ENCODE results near the gene TMEM53. TPM values are rescaled to one million over a fixed set of nuclear protein-coding genes. Genes with fewer than 3 reads are reported as not detected.
A peak's percentile ranks its signal among the peaks of the same experiment; 100 is the strongest.

TMEM53 gene
- total RNA-seq, 2 donors from 2014 or later: 10.2 to 10.8 TPM

DNA sequence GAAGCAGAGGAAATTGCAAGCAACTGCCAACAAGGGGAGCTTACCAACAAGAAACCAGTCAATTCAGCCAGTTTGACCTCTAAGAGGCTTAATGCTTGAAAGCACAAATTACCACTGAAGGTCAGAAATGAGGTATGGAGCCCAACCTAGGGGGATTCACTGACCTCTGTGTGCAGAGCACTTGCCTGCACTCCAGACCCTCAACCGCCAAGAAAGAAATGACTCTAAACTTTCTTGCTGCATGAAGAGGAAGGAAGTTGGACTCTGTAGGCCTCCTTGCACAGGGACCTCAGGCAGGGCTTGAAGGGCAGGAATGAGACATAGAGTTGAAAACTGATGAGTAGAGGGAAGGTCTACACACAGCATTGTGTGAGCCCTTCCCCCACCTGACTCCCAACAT lies 10.2 kb upstream of the TMEM53 start:
- H3K9me3 Mint-ChIP-seq: peaks cover 2% of the 10 kb centered on the region
- no peaks in the 10 kb centered on the region for H3K27me3 Mint-ChIP-seq (ENCODE audit: insufficient read depth)
- Histone ChIP-seq H3K27me3 (ENCODE audit: control insufficient read depth, insufficient read depth, low read length, poor library complexity, severe bottlenecking) (no peaks in the 10 kb centered on the region), H3K4me1 (ENCODE audit: control insufficient read depth, insufficient read depth, low read length) (no peaks in the 10 kb centered on the region), H3K27ac (ENCODE audit: low read depth, low read length) (no peak overlapping the region), H3K9ac (ENCODE audit: extremely low read depth, low read length, poor library complexity, severe bottlenecking) (no peak overlapping the region), H3K9me3 (ENCODE audit: control insufficient read depth, low read length) (no peaks in the 10 kb centered on the region), H3K36me3 (ENCODE audit: control insufficient read depth, insufficient read depth, low read length) (no peaks in the 10 kb centered on the region), H3K4me3 (ENCODE audit: low read length) (no peak overlapping the region)
- DNase-seq: no peak
- no peak overlapping the region for H3K4me3 Mint-ChIP-seq
- 100% methylated on average over 1 of the region's 1 CpG; no CpG with 5 or more reads in 1 of the 2 experiments for WGBS, 2 experiments (ENCODE audit: insufficient coverage in 1 of 2, insufficient read length in 1 of 2)
- no peak overlapping the region for H3K27ac Mint-ChIP-seq
- peaks cover 13% of the 10 kb centered on the region for H3K36me3 Mint-ChIP-seq (ENCODE audit: low read depth)
- peaks cover 13% of the 10 kb centered on the region for H3K4me1 Mint-ChIP-seq
- TF ChIP-seq, protein P1, sequence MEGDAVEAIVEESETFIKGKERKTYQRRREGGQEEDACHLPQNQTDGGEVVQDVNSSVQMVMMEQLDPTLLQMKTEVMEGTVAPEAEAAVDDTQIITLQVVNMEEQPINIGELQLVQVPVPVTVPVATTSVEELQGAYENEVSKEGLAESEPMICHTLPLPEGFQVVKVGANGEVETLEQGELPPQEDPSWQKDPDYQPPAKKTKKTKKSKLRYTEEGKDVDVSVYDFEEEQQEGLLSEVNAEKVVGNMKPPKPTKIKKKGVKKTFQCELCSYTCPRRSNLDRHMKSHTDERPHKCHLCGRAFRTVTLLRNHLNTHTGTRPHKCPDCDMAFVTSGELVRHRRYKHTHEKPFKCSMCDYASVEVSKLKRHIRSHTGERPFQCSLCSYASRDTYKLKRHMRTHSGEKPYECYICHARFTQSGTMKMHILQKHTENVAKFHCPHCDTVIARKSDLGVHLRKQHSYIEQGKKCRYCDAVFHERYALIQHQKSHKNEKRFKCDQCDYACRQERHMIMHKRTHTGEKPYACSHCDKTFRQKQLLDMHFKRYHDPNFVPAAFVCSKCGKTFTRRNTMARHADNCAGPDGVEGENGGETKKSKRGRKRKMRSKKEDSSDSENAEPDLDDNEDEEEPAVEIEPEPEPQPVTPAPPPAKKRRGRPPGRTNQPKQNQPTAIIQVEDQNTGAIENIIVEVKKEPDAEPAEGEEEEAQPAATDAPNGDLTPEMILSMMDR (conservative IDR thresholded peaks at IDR 0.05): no peak

DNA sequence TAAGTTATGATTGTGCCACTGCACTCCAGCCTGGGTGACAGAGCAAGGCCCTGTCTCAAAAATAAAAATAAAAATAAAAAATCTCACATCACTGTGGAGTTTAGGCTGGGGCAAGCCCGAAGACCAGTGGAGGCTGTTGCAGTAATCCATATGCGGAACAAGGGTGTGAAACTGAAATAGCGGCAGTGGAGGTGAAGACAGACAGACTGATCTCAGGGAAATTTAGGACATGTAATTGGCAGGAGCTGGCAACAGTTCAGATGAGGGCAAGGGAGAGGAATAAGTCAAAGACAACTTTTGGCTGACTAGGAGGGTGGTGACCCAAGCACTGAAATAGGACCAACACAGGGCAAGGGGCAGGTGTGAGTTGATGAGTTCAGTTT lies 8.6 kb upstream of the TMEM53 start:
- Histone ChIP-seq H3K36me3 (ENCODE audit: control insufficient read depth, insufficient read depth, low read length) (no peaks in the 10 kb centered on the region), H3K9ac (ENCODE audit: extremely low read depth, low read length, poor library complexity, severe bottlenecking) (no peak overlapping the region), H3K27me3 (ENCODE audit: control insufficient read depth, insufficient read depth, low read length, poor library complexity, severe bottlenecking) (no peaks in the 10 kb centered on the region), H3K9me3 (ENCODE audit: control insufficient read depth, low read length) (no peaks in the 10 kb centered on the region), H3K4me3 (ENCODE audit: low read length) (no peak overlapping the region), H3K4me1 (ENCODE audit: control insufficient read depth, insufficient read depth, low read length) (no peaks in the 10 kb centered on the region), H3K27ac (ENCODE audit: low read depth, low read length) (no peak overlapping the region)
- Mint-ChIP-seq H3K27me3 (ENCODE audit: insufficient read depth) (no peaks in the 10 kb centered on the region), H3K4me1 (peaks cover 13% of the 10 kb centered on the region), H3K4me3 (no peak overlapping the region), H3K27ac (no peak overlapping the region), H3K9me3 (peaks cover 2% of the 10 kb centered on the region), H3K36me3 (ENCODE audit: low read depth) (peaks cover 15% of the 10 kb centered on the region)
- WGBS, 2 experiments (ENCODE audit: insufficient coverage in 1 of 2, insufficient read length in 1 of 2): 90 to 96% methylated on average over 3 of the region's 3 CpGs
- TF ChIP-seq, protein P1 (conservative IDR thresholded peaks at IDR 0.05): no peak
- DNase-seq: no peak

DNA sequence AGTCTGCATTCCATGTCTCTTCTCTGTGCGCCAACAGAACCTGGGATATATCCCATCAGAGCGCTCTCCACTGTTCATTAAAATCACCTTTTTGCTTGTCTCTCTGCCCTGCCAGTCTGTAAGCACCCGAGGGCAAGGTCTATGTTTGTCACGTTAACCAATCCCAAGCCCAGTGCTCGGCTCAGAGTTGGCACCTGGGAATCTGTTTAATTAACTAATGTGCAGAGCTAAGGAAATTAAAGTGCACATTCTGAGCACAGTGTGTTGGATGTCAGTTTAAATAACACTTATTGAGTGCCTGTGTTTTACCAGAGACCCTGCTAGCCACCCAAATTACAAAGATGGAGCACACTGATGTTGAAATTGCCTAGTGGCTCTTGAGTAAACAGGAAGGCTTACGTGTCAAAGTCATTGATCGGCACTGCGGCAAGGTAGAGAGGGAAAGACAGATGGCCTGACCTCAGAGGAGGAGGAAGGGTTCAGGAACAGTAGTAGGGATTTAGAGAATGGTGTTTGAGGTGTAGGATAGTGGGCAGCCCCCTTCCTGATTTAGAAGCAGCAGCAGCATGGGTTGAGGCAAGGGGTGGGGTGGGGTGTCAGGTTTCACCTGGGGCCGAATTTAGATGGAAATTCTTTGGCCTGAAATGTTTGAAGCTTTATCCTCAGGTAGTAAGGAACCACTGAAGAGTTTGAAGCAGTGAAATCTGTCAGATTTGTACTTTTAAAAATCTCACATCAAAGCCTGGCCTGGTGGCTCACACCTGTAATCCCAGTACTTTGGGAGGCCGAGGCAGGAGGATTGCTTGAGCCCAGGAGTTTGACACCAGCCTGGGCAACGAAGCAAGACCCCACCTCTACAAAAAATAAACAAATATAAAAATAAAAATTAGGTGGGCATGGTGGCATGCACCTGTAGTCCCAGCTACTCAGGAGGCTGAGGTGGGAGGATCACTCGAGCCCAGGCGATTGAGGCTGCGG lies 7.9 kb upstream of the TMEM53 start:
- TF ChIP-seq, protein P1 (conservative IDR thresholded peaks at IDR 0.05): no peak
- Mint-ChIP-seq H3K4me1 (peaks cover 13% of the 10 kb centered on the region), H3K27me3 (ENCODE audit: insufficient read depth) (no peaks in the 10 kb centered on the region), H3K27ac (peak overlapping the region; percentile 53), H3K36me3 (ENCODE audit: low read depth) (peaks cover 15% of the 10 kb centered on the region), H3K4me3 (no peak overlapping the region), H3K9me3 (peaks cover 2% of the 10 kb centered on the region)
- 87 to 98% methylated on average over 9 to 13 of the region's 14 CpGs for WGBS, 2 experiments (ENCODE audit: insufficient coverage in 1 of 2, insufficient read length in 1 of 2)
- Histone ChIP-seq H3K9me3 (ENCODE audit: control insufficient read depth, low read length) (no peaks in the 10 kb centered on the region), H3K27me3 (ENCODE audit: control insufficient read depth, insufficient read depth, low read length, poor library complexity, severe bottlenecking) (no peaks in the 10 kb centered on the region), H3K27ac (ENCODE audit: low read depth, low read length) (no peak overlapping the region), H3K9ac (ENCODE audit: extremely low read depth, low read length, poor library complexity, severe bottlenecking) (no peak overlapping the region), H3K36me3 (ENCODE audit: control insufficient read depth, insufficient read depth, low read length) (no peaks in the 10 kb centered on the region), H3K4me1 (ENCODE audit: control insufficient read depth, insufficient read depth, low read length) (no peaks in the 10 kb centered on the region), H3K4me3 (ENCODE audit: low read length) (no peak overlapping the region)
- no peak for DNase-seq
